ENCODE measurements around the gene SIRT4. TPM values are rescaled to one million over a fixed set of nuclear protein-coding genes. Genes with fewer than 3 reads are reported as not detected.

SIRT4 gene
- total and polyA plus RNA-seq, 2 of the 4 experiments (the other 2 are of a cell fraction) = 0.87 to 2.0 TPM

DNA sequence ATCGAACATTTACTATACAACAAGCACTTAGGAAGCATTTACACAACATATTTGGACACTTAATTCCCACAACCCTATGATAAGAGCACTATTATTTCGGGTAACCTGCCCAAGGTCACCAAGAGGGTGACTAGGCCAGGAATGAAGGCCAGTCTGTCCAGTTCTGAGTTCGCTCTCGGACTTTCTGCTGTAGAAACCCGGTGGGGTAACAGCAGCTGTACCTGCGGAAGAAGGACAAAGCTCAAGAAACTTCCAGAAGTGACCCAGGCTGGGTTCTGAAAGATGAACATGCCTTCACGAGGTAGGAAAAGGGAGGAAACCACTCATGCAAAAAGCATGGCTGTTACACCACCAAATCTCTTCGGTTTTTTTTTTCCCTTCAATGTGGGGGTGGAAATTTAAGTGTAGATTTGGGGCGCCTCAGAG lies 14.7 kb downstream of the SIRT4 start:
- Histone ChIP-seq H2BK15ac (ENCODE audit: low read depth, low read length) (no peak overlapping the region), H3K79me1 (ENCODE audit: low read depth in 1 of 2, low read length in 2 of 2) (no peaks in the 10 kb centered on the region), H3K4ac (ENCODE audit: low read depth, low read length) (peak overlapping the region; percentile 56; the same call in 1 of the 2 replicates), H2AK5ac (ENCODE audit: low read depth, low read length) (no peak overlapping the region), H3K9me3 (ENCODE audit: control insufficient read depth, insufficient read depth, low read length) (no peaks in the 10 kb centered on the region), H3K4me2 (ENCODE audit: low read depth, low read length) (peak overlapping the region; percentile 92), H3K4me1 (ENCODE audit: control insufficient read depth, insufficient read depth, low read length) (peaks cover 3% of the 10 kb centered on the region), H4K20me1 (ENCODE audit: insufficient read depth, low read length) (no peaks in the 10 kb centered on the region), H3K9me1 (ENCODE audit: insufficient read depth, low read length) (no peaks in the 10 kb centered on the region), H4K5ac (ENCODE audit: low read depth, low read length) (peak overlapping the region; percentile 51), H3K27ac (ENCODE audit: insufficient read depth, low read length) (peak overlapping the region; percentile 47), H3K14ac (replicated peaks; ENCODE audit: low read depth, low read length) (0 out of 2 replicates have a peak overlapping the region, but pooled peaks have one; percentile 20), H3K27me3 (ENCODE audit: control insufficient read depth, insufficient read depth, low read length) (peaks cover 11% of the 10 kb centered on the region), H2AFZ (replicated peaks; ENCODE audit: low read length, poor library complexity) (peak overlapping the region; percentile 95), H2BK5ac (ENCODE audit: low read depth, low read length, poor library complexity, severe bottlenecking) (no peak overlapping the region), H3K18ac (ENCODE audit: low read depth, low read length) (no peak overlapping the region), H3K56ac (ENCODE audit: extremely low read depth, insufficient read depth, low read length) (no peak overlapping the region; the same call in 1 of the 2 replicates), H2BK20ac (ENCODE audit: low read depth, low read length) (no peak overlapping the region), H3K23ac (ENCODE audit: low read depth, low read length) (peak overlapping the region; percentile 31), H3K4me3 (ENCODE audit: insufficient read depth, low read depth, low read length) (peak overlapping the region; percentile 78), H3K36me3 (ENCODE audit: control insufficient read depth, insufficient read depth, low read length) (no peaks in the 10 kb centered on the region), H2AK9ac (replicated peaks; ENCODE audit: low read depth, low read length, poor library complexity) (peak overlapping the region; percentile 66), H2BK120ac (ENCODE audit: low read depth, low read length) (no peak overlapping the region), H4K8ac (ENCODE audit: low read depth in 2 of 2, low read length in 2 of 2) (peak overlapping the region; percentile 34 to 91; a peak in 3 of 4 replicates), H4K91ac (ENCODE audit: insufficient read depth, low read depth, low read length) (no peak overlapping the region), H3K9ac (ENCODE audit: low read depth, low read length) (peak overlapping the region; percentile 51)
- intact Hi-C loops (cut with micrococcal nuclease) = loop anchor here (1.0 kb wide), 1 partner anchor 15 kb away; the partner anchor contains the start of gene SIRT4
- DNase-seq (no peak), ATAC-seq (ENCODE audit: low read depth) (no peak)
- POLR2A ChIA-PET (ENCODE audit: unreplicated experiment) = interaction anchor here (0.8 to 1.0 kb wide), 2 partner anchors 26 to 1515 kb away, joined by 5 to 6 read pairs; no protein-coding TSS in a partner anchor
- 73% methylated on average over 4 of the region's 9 CpGs; no CpG with 5 or more reads in 1 of the 2 experiments for whole genome bisulfite sequencing, 2 experiments (ENCODE audit: extremely low coverage in 2 of 2, insufficient read length in 1 of 2)
- no peak for TF ChIP-seq RAD21 (IDR thresholded peaks at IDR 0.05; ENCODE audit: low read length)
- TF ChIP-seq RCOR1 (IDR thresholded peaks at IDR 0.05; ENCODE audit: insufficient replicate concordance, low read length) = no peak
- TF ChIP-seq, protein P1, sequence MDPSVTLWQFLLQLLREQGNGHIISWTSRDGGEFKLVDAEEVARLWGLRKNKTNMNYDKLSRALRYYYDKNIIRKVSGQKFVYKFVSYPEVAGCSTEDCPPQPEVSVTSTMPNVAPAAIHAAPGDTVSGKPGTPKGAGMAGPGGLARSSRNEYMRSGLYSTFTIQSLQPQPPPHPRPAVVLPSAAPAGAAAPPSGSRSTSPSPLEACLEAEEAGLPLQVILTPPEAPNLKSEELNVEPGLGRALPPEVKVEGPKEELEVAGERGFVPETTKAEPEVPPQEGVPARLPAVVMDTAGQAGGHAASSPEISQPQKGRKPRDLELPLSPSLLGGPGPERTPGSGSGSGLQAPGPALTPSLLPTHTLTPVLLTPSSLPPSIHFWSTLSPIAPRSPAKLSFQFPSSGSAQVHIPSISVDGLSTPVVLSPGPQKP (IDR thresholded peaks at IDR 0.05; ENCODE audit: borderline replicate concordance, low read depth, low read length) = no peak
- TF ChIP-seq NFE2L2 (IDR thresholded peaks at IDR 0.05; ENCODE audit: low read depth, low read length) = no peak
- TF ChIP-seq, protein P2, sequence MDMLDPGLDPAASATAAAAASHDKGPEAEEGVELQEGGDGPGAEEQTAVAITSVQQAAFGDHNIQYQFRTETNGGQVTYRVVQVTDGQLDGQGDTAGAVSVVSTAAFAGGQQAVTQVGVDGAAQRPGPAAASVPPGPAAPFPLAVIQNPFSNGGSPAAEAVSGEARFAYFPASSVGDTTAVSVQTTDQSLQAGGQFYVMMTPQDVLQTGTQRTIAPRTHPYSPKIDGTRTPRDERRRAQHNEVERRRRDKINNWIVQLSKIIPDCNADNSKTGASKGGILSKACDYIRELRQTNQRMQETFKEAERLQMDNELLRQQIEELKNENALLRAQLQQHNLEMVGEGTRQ (IDR thresholded peaks at IDR 0.05; ENCODE audit: low read depth, low read length) = no peak
- no peak for TF ChIP-seq MAFK (IDR thresholded peaks at IDR 0.05; ENCODE audit: low read depth, low read length)
- TF ChIP-seq MAZ (IDR thresholded peaks at IDR 0.05; ENCODE audit: borderline replicate concordance, low read depth, low read length) = no peak
- no peak for TF ChIP-seq POLR2A (IDR thresholded peaks at IDR 0.05; ENCODE audit: low read depth, low read length)
- no peak for TF ChIP-seq SMC3 (IDR thresholded peaks at IDR 0.05; ENCODE audit: low read depth, low read length)
- TF ChIP-seq CEBPB (IDR thresholded peaks at IDR 0.05; ENCODE audit: low read depth, low read length) = no peak
- no peak for TF ChIP-seq MXI1 (IDR thresholded peaks at IDR 0.05; ENCODE audit: borderline replicate concordance, low read depth, low read length)
- no peak for TF ChIP-seq RFX5 (IDR thresholded peaks at IDR 0.05; ENCODE audit: low read depth, low read length)
- no peak for TF ChIP-seq CHD1 (IDR thresholded peaks at IDR 0.05; ENCODE audit: low read depth, low read length)
- TF ChIP-seq BHLHE40 (IDR thresholded peaks at IDR 0.05; ENCODE audit: low read depth, low read length) = no peak
- no peak for TF ChIP-seq FOS (IDR thresholded peaks at IDR 0.05; ENCODE audit: low read depth, low read length)
- TF ChIP-seq, protein P3, sequence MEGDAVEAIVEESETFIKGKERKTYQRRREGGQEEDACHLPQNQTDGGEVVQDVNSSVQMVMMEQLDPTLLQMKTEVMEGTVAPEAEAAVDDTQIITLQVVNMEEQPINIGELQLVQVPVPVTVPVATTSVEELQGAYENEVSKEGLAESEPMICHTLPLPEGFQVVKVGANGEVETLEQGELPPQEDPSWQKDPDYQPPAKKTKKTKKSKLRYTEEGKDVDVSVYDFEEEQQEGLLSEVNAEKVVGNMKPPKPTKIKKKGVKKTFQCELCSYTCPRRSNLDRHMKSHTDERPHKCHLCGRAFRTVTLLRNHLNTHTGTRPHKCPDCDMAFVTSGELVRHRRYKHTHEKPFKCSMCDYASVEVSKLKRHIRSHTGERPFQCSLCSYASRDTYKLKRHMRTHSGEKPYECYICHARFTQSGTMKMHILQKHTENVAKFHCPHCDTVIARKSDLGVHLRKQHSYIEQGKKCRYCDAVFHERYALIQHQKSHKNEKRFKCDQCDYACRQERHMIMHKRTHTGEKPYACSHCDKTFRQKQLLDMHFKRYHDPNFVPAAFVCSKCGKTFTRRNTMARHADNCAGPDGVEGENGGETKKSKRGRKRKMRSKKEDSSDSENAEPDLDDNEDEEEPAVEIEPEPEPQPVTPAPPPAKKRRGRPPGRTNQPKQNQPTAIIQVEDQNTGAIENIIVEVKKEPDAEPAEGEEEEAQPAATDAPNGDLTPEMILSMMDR (conservative IDR thresholded peaks at IDR 0.05; ENCODE audit: low read depth, low read length) = no peak
- CTCF ChIA-PET = interaction anchor here (0.6 to 1.5 kb wide), 9 partner anchors 9 to 650 kb away, joined by 3 to 6 read pairs (median 3); partner anchors contain the start of gene SIRT4
- no TSS peak for BruUV-seq (replicated peaks)
- dilution Hi-C loops (cut with HindIII; ENCODE audit: low sequenced_read_pairs, unreplicated experiment) = no loop called here
- in situ Hi-C loops (cut with MboI; ENCODE audit: low sequenced_read_pairs) = no loop called here
